HepG2 (cell line): ENCODE measurements around the gene OVCH1. TPM values are rescaled to one million over a fixed set of nuclear protein-coding genes. Genes with fewer than 3 reads are reported as not detected.

Source experiments
- ATAC-seq: fragments of 200-7000 bp; cut with Tn5 transposase; 3 replicates; pipeline ENCODE4 v1.9.1; 2020; ENCODE audit warnings: mild to moderate bottlenecking, moderate library complexity
- BruUV-seq: library from RNA; stranded (reverse); fragments of 400-500 nt; replicated peaks from 2 replicates; lab custom pipeline; 2021; lab: Mats Ljungman, UMichigan
- CTCF ChIA-PET: fragments of 300-600 bp; formaldehyde crosslinking; extraction: SDS; loops from one replicate; lab custom pipeline; 2021; ENCODE audit warnings: low total read pairs, inconsistent platforms, low intra/inter-chr PET ratio; lab: Yijun Ruan, JAX
- POLR2A ChIA-PET: fragments of 350-600 bp; sonication (Branson Sonifier 250); formaldehyde crosslinking; loops from one replicate; lab custom pipeline; 2020; ENCODE audit warnings: antibody characterized with exemption, inconsistent platforms; lab: Yijun Ruan, JAX
- DNase-seq: peaks from one replicate; pipeline ENCODE4 v3.0.0-alpha.2; 2015; ENCODE audit warnings: low spot score
- FAIRE-seq: peaks from 3 replicates; lab custom pipeline; 2011; peaks lifted over from hg19 to GRCh38; lab: Jason Lieb, UNC
- H2AFZ ChIP-seq: one replicate; pipeline ENCODE4 v1.6.1; 2011; ENCODE audit warnings: low read length, inconsistent platforms
- H3K27ac ChIP-seq: fragments of 300-600 bp; 3 replicates; pipeline ENCODE4 v1.8.0; 2011; ENCODE audit warnings: mixed run types, mild to moderate bottlenecking, mixed read lengths, low read length, inconsistent platforms; ENCODE audit not compliant: insufficient read depth; ENCODE audit errors: extremely low read length
- H3K27me3 ChIP-seq, 2 experiments: fragments of 200-600 bp in 1 of 2; 2 replicates in 1 of 2; 3 replicates in 1 of 2; pipeline versions ENCODE4 v1.6.0 to v1.8.0; 2011; ENCODE audit warnings: low read length in 2 of 2, mild to moderate bottlenecking in 2 of 2, moderate library complexity in 2 of 2, inconsistent platforms in 1 of 2; ENCODE audit not compliant: insufficient read depth in 2 of 2, control insufficient read depth in 1 of 2
- H3K36me3 ChIP-seq, 2 experiments: fragments of 200-600 bp in 1 of 2; replicated peaks in 1 of 2; 2 replicates in 1 of 2; 3 replicates in 1 of 2; pipeline versions ENCODE4 v1.5.1 to v1.8.0; 2011; ENCODE audit warnings: low read length in 2 of 2, inconsistent platforms in 1 of 2; ENCODE audit not compliant: insufficient read depth in 2 of 2, control insufficient read depth in 1 of 2
- H3K4me1 ChIP-seq: 2 replicates; pipeline ENCODE4 v1.5.1; 2012; ENCODE audit warnings: low read length, inconsistent platforms; ENCODE audit not compliant: insufficient read depth
- H3K4me2 ChIP-seq: 2 replicates; pipeline ENCODE4 v1.6.0; 2011; ENCODE audit warnings: low read depth, low read length, inconsistent platforms
- H3K4me3 ChIP-seq, 3 experiments: fragments of 200-600 bp in 1 of 3; sonication (generic), shearing (Covaris generic) in 1 of 3; replicated peaks in 1 of 3; 2 replicates each; pipeline ENCODE4 v1.5.1; 2011 to 2016; ENCODE audit warnings: low read length in 3 of 3, inconsistent platforms in 2 of 3, low read depth in 2 of 3, mild to moderate bottlenecking in 2 of 3, control low read depth in 1 of 3, mixed read lengths in 1 of 3; ENCODE audit not compliant: insufficient read depth in 1 of 3
- H3K79me2 ChIP-seq: one replicate; pipeline ENCODE4 v1.6.1; 2011; ENCODE audit warnings: low read length, inconsistent platforms; ENCODE audit not compliant: insufficient read depth
- H3K9ac ChIP-seq: 2 replicates; pipeline ENCODE4 v1.6.0; 2011; ENCODE audit warnings: mild to moderate bottlenecking, low read depth, low read length, inconsistent platforms; ENCODE audit not compliant: insufficient read depth
- H3K9me3 ChIP-seq: 2 replicates; pipeline ENCODE4 v1.5.1; 2012; ENCODE audit warnings: mild to moderate bottlenecking, low read length
- H4K20me1 ChIP-seq: 2 replicates; pipeline ENCODE4 v1.6.0; 2011; ENCODE audit warnings: inconsistent platforms, mild to moderate bottlenecking, low read length, moderate library complexity; ENCODE audit not compliant: insufficient read depth
- CHCHD3 ChIP-seq: sonication (generic); formaldehyde crosslinking; IDR thresholded peaks from 2 replicates; pipeline ENCODE4 v1.8.0; 2022; ENCODE audit warnings: mild to moderate bottlenecking, missing genetic modification reagents, moderate library complexity
- ELK4 ChIP-seq: sonication (generic); formaldehyde crosslinking; IDR thresholded peaks from 2 replicates; pipeline ENCODE4 v1.9.0; 2021; ENCODE audit warnings: missing genetic modification reagents, borderline replicate concordance
- FOXA1 ChIP-seq, 2 experiments: fragments of 450-650 bp in 1 of 2; sonication (generic) in 1 of 2; formaldehyde crosslinking in 1 of 2; IDR thresholded peaks; 2 replicates each; pipeline versions ENCODE4 v1.4.0 to v1.6.1; 2016 to 2020; ENCODE audit warnings: missing genetic modification reagents in 1 of 2
- MTA1 ChIP-seq: sonication (generic); formaldehyde crosslinking; IDR thresholded peaks from 2 replicates; pipeline ENCODE4 v1.4.0; 2020; ENCODE audit warnings: missing genetic modification reagents, mild to moderate bottlenecking, borderline replicate concordance
- SMYD3 ChIP-seq: sonication (generic); formaldehyde crosslinking; IDR thresholded peaks from 2 replicates; pipeline ENCODE4 v1.8.1; 2023; ENCODE audit warnings: mild to moderate bottlenecking, missing genetic modification reagents
- SNRNP70 ChIP-seq: fragments of 200-400 bp; formaldehyde crosslinking; IDR thresholded peaks from 2 replicates; pipeline ENCODE4 v1.6.1; 2017; ENCODE audit warnings: mild to moderate bottlenecking, low read depth, low read length, moderate library complexity
- TCF12 ChIP-seq, 2 experiments: fragments of 450-650 bp in 1 of 2; sonication (generic) in 1 of 2; formaldehyde crosslinking in 1 of 2; IDR thresholded peaks; 2 replicates each; pipeline versions ENCODE4 v1.6.1 to v1.8.0; 2017 to 2022; ENCODE audit warnings: antibody characterized with exemption in 1 of 2, mild to moderate bottlenecking in 1 of 2, missing genetic modification reagents in 1 of 2, moderate library complexity in 1 of 2
- ZNF205 ChIP-seq: IDR thresholded peaks from 2 replicates; pipeline ENCODE4 v1.6.1; 2018; ENCODE audit warnings: missing biosample characterization, missing genetic modification reagents
- ZNF652 ChIP-seq: IDR thresholded peaks from 2 replicates; pipeline ENCODE4 v1.6.1; 2016; ENCODE audit warnings: low read depth, borderline replicate concordance
- WGBS: methylation state at CpG from one replicate; pipeline ENCODE4 v1.1.6; 2017; ENCODE audit warnings: low lambda C conversion rate; 5-methylcytosine and 5-hydroxymethylcytosine counted together
- in situ Hi-C: cut with HindIII; loops from 2 replicates; pipeline ENCODE4 v1.10.0; 2017; ENCODE audit warnings: low pct_unique_long_range_greater_than_20kb; ENCODE audit not compliant: extremely low pct_ligation_motif_present
- intact Hi-C: fragments of 100-400 bp; cut with micrococcal nuclease; formaldehyde crosslinking; loops from one replicate; pipeline ENCODE4 v1.10.0; 2022; ENCODE audit not compliant: unreplicated experiment
- polyA plus RNA-seq, 8 experiments: library from polyadenylated mRNA; depleted of rRNA in 3 of 8; stranded (reverse) in 7 of 8; unstranded in 1 of 8; fragments of >200 nt; fragmentation: Illumina TruSeq in 4 of 8; extraction: Trizol in 4 of 8; gene quantifications; 2 replicates each; pipeline versions ENCODE4 v1.2.1 to v1.2.3, GENCODE V29; 2011 to 2016; ENCODE audit warnings: low read depth in 4 of 8, missing spikeins in 1 of 8, mixed read lengths in 1 of 8; ENCODE audit not compliant: insufficient read depth in 1 of 8
- total RNA-seq, 5 experiments: library from RNA; depleted of rRNA; stranded (reverse); fragments of >200 nt; fragmentation: Illumina TruSeq; extraction: Trizol; gene quantifications; 2 replicates each; pipeline ENCODE4 v1.2.3, GENCODE V29; 2016; ENCODE audit warnings: low read depth in 1 of 5
- TF ChIP-seq, protein P1 (sequence below): sonication (generic); formaldehyde crosslinking; IDR thresholded peaks from 2 replicates; pipeline ENCODE4 v1.4.0; 2020; ENCODE audit warnings: missing genetic modification reagents; ENCODE audit errors: not compliant biosample characterization

The OVCH1 gene
- total and polyA plus RNA-seq, 2 of the 13 experiments (the other 11 are each of a cell fraction or from before 2014, with no cell fraction given) = not detected

- Histone ChIP-seq H2AFZ (no peak overlapping the region), H4K20me1 (no peaks in the 10 kb centered on the region), H3K79me2 (no peaks in the 10 kb centered on the region), H3K4me1 (no peaks in the 10 kb centered on the region), H3K4me3 (no peak overlapping the region), H3K36me3 (no peaks in the 10 kb centered on the region), H3K27ac (no peak overlapping the region), H3K27me3 (no peaks in the 10 kb centered on the region), H3K9me3 (no peaks in the 10 kb centered on the region), H3K4me2 (no peak overlapping the region), H3K9ac (no peak overlapping the region)
- intact Hi-C loops = loop anchor here (5.0 kb wide), 1 partner anchor 794 kb away; no protein-coding TSS in a partner anchor
- in situ Hi-C loops = no loop called here
- ChIA-PET CTCF (no interaction called here), POLR2A (no interaction called here)
- ATAC-seq = no peak
- no TSS peak for BruUV-seq
- no peak for FAIRE-seq
- no peak for DNase-seq
- 11% methylated on average over 3 of the region's 3 CpGs for whole genome bisulfite sequencing
- TF ChIP-seq, protein P1, sequence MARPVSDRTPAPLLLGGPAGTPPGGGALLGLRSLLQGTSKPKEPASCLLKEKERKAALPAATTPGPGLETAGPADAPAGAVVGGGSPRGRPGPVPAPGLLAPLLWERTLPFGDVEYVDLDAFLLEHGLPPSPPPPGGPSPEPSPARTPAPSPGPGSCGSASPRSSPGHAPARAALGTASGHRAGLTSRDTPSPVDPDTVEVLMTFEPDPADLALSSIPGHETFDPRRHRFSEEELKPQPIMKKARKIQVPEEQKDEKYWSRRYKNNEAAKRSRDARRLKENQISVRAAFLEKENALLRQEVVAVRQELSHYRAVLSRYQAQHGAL (CRISPR knock-in tag) = no peak
- TF ChIP-seq MTA1 (CRISPR knock-in tag) = no peak
- TF ChIP-seq SNRNP70 = no peak
- TF ChIP-seq ELK4 (CRISPR knock-in tag) = no peak
- TF ChIP-seq ZNF205 = no peak
- TF ChIP-seq ZNF652 (CRISPR knock-in tag) = no peak
- no peak for TF ChIP-seq CHCHD3
- TF ChIP-seq TCF12 (IDR thresholded peaks at IDR 0.05) = no peak
- TF ChIP-seq TCF12 (CRISPR knock-in tag; IDR thresholded peaks at IDR 0.05) = no peak
- no peak for TF ChIP-seq FOXA1 (IDR thresholded peaks at IDR 0.05)
- TF ChIP-seq FOXA1 (CRISPR knock-in tag; IDR thresholded peaks at IDR 0.05) = no peak
- TF ChIP-seq SMYD3 (CRISPR knock-in tag) = no peak
Observed at GRCh38 chr12:29431513-29431912, 66.0 kb downstream of the OVCH1 start.
